SK-N-SH (cell line): Measurements from ENCODE around the gene DONSON. TPM values are rescaled to one million over a fixed set of nuclear protein-coding genes. Genes with fewer than 3 reads are reported as not detected.
"Not testable (repeated sequence)": the region's sequence is repeated elsewhere in the genome, so short reads cannot be mapped to it uniquely, and the experiment has no call there.

ENCODE experiments used
- CTCF ChIA-PET: fragments of 300-600, 350-600 bp; formaldehyde crosslinking; extraction: SDS; loops from one replicate; lab custom pipeline; 2021; lab: Yijun Ruan, JAX
- POLR2A ChIA-PET: fragments of 350-600 bp; sonication (Branson Sonifier 250); formaldehyde crosslinking; extraction: SDS; loops from one replicate; lab custom pipeline; 2020; ENCODE audit warnings: antibody characterized with exemption, inconsistent platforms; lab: Yijun Ruan, JAX
- DNase-seq: peaks from one replicate; pipeline ENCODE4 v3.0.0; 2012
- H2AFZ ChIP-seq: fragments of 200-600 bp; sonication (generic); 2 replicates; pipeline ENCODE4 v1.8.1; 2016; ENCODE audit warnings: antibody characterized with exemption, mild to moderate bottlenecking, low read depth
- H3F3A ChIP-seq: fragments of 200-600 bp; sonication (generic); replicated peaks from 2 replicates; pipeline ENCODE3; 2016; ENCODE audit warnings: antibody characterized with exemption, mild to moderate bottlenecking; ENCODE audit not compliant: insufficient read depth
- H3K27ac ChIP-seq, 2 experiments: fragments of 200-500 bp in 1 of 2; fragments of 200-600 bp in 1 of 2; sonication (Bioruptor generic) in 1 of 2; sonication (generic), shearing (Covaris generic) in 1 of 2; 2 replicates each; pipeline versions ENCODE4 v1.5.1 to v1.6.1; 2014 to 2016; ENCODE audit warnings: low read depth in 2 of 2, inconsistent platforms in 1 of 2, low read length in 1 of 2, mild to moderate bottlenecking in 1 of 2, mixed read lengths in 1 of 2
- H3K27me3 ChIP-seq: fragments of 200-600 bp; sonication (generic), shearing (Covaris generic); 2 replicates; pipeline ENCODE4 v1.6.1; 2016; ENCODE audit warnings: mixed run types; ENCODE audit not compliant: insufficient read depth
- H3K36me3 ChIP-seq, 2 experiments: fragments of 200-500 bp in 1 of 2; fragments of 200-600 bp in 1 of 2; sonication (Bioruptor generic) in 1 of 2; sonication (generic) in 1 of 2; replicated peaks in 1 of 2; 2 replicates each; pipeline versions ENCODE3 to v1.5.1; 2014 to 2016; ENCODE audit warnings: low read length in 1 of 2, mild to moderate bottlenecking in 1 of 2; ENCODE audit not compliant: insufficient read depth in 2 of 2, control insufficient read depth in 1 of 2
- H3K4me1 ChIP-seq, 2 experiments: fragments of 200-500 bp in 1 of 2; fragments of 200-600 bp in 1 of 2; sonication (Bioruptor generic) in 1 of 2; sonication (generic), shearing (Covaris generic) in 1 of 2; 2 replicates each; pipeline versions ENCODE4 v1.5.1 to v1.6.1; 2014 to 2016; ENCODE audit warnings: low read depth in 1 of 2, low read length in 1 of 2, mixed run types in 1 of 2; ENCODE audit not compliant: insufficient read depth in 2 of 2, control insufficient read depth in 1 of 2
- H3K4me2 ChIP-seq: fragments of 200-600 bp; sonication (generic), shearing (Covaris generic); 2 replicates; pipeline ENCODE4 v1.6.1; 2017; ENCODE audit warnings: mixed run types
- H3K4me3 ChIP-seq, 2 experiments: fragments of 200-500 bp in 1 of 2; fragments of 200-600 bp in 1 of 2; sonication (Bioruptor generic) in 1 of 2; sonication (generic), shearing (Covaris generic) in 1 of 2; 2 replicates each; pipeline versions ENCODE4 v1.5.1 to v1.8.1; 2014 to 2016; ENCODE audit warnings: low read depth in 2 of 2, inconsistent platforms in 1 of 2, low read length in 1 of 2, mild to moderate bottlenecking in 1 of 2, mixed read lengths in 1 of 2, moderate library complexity in 1 of 2
- H3K79me2 ChIP-seq: fragments of 200-600 bp; sonication (generic); 2 replicates; pipeline ENCODE4 v1.8.1; 2017; ENCODE audit warnings: mild to moderate bottlenecking; ENCODE audit not compliant: insufficient read depth
- H3K9ac ChIP-seq: fragments of 200-600 bp; sonication (generic); 2 replicates; pipeline ENCODE4 v1.6.1; 2017; ENCODE audit warnings: mixed run types
- H3K9me2 ChIP-seq: fragments of 200-600 bp; sonication (generic); 2 replicates; pipeline ENCODE4 v1.6.1; 2017; ENCODE audit warnings: mixed run types
- H3K9me3 ChIP-seq: fragments of 200-600 bp; sonication (generic); 2 replicates; pipeline ENCODE4 v1.6.1; 2017; ENCODE audit warnings: mixed run types, mild to moderate bottlenecking, moderate library complexity
- H4K20me1 ChIP-seq: fragments of 200-600 bp; sonication (generic); 2 replicates; pipeline ENCODE4 v1.6.1; 2017; ENCODE audit warnings: mild to moderate bottlenecking, mixed run types; ENCODE audit not compliant: insufficient read depth
- EP300 ChIP-seq, 2 experiments: IDR thresholded peaks; 2 replicates each; pipeline versions ENCODE4 v1.4.0 to v1.6.1; 2012; ENCODE audit warnings: borderline replicate concordance in 1 of 2, low read depth in 1 of 2, low read length in 1 of 2
- EZH2phosphoT487 ChIP-seq: fragments of 200-600 bp; sonication (generic); IDR thresholded peaks from 2 replicates; pipeline ENCODE4 v1.6.1; 2017; ENCODE audit warnings: low read depth, mixed run types, mild to moderate bottlenecking, antibody characterized with exemption, moderate library complexity, borderline replicate concordance
- GABPA ChIP-seq: IDR thresholded peaks from 2 replicates; pipeline ENCODE4 v1.4.0; 2012; ENCODE audit warnings: low read depth, mild to moderate bottlenecking
- GATA2 ChIP-seq: sonication (generic); formaldehyde crosslinking; IDR thresholded peaks from 2 replicates; pipeline ENCODE4 v1.5.0; 2020; ENCODE audit warnings: mild to moderate bottlenecking, missing genetic modification reagents
- JUND ChIP-seq: IDR thresholded peaks from 2 replicates; pipeline ENCODE4 v1.4.0; 2012
- MEF2A ChIP-seq: IDR thresholded peaks from 2 replicates; pipeline ENCODE4 v1.4.0; 2012; ENCODE audit warnings: low read depth, borderline replicate concordance
- NFIC ChIP-seq: IDR thresholded peaks from 2 replicates; pipeline ENCODE4 v1.4.0; 2012; ENCODE audit warnings: borderline replicate concordance
- NRF1 ChIP-seq: IDR thresholded peaks from 2 replicates; pipeline ENCODE4 v1.6.1; 2012; ENCODE audit warnings: low read depth, mild to moderate bottlenecking, low read length
- POLR2AphosphoS5 ChIP-seq: IDR thresholded peaks from 2 replicates; pipeline ENCODE4 v1.6.1; 2012; ENCODE audit warnings: low read depth, low read length
- RAD21 ChIP-seq: IDR thresholded peaks from 2 replicates; pipeline ENCODE4 v1.6.1; 2012; ENCODE audit warnings: mild to moderate bottlenecking, low read length
- RCOR1 ChIP-seq: fragments of 150-350 bp; IDR thresholded peaks from 2 replicates; pipeline ENCODE4 v1.6.1; 2017; ENCODE audit warnings: antibody characterized with exemption, low read length
- RFX5 ChIP-seq: IDR thresholded peaks from 2 replicates; pipeline ENCODE4 v1.6.1; 2012; ENCODE audit warnings: mild to moderate bottlenecking, improper control_type of control experiment, low read length
- SMC3 ChIP-seq: IDR thresholded peaks from 2 replicates; pipeline ENCODE4 v1.6.1; 2012; ENCODE audit warnings: low read depth, low read length, improper control_type of control experiment
- WGBS: methylation state at CpG from one replicate; pipeline ENCODE4 v1.1.6; 2017; ENCODE audit warnings: low lambda C conversion rate; 5-methylcytosine and 5-hydroxymethylcytosine counted together
- polyA plus RNA-seq, 3 experiments: library from polyadenylated mRNA; depleted of rRNA; stranded (reverse); fragments of >200 nt; gene quantifications; 2 replicates each; pipeline ENCODE4 v1.2.3, GENCODE V29; 2012
- TF ChIP-seq, protein P1 (sequence below): IDR thresholded peaks from 2 replicates; pipeline ENCODE4 v1.4.0; 2012; ENCODE audit warnings: low read depth
- TF ChIP-seq, protein P2 (sequence below): fragments of 150-350 bp; IDR thresholded peaks from 2 replicates; pipeline ENCODE4 v1.6.1; 2016; ENCODE audit warnings: mild to moderate bottlenecking, low read depth, low read length
- TF ChIP-seq, protein P3 (sequence below): IDR thresholded peaks from 2 replicates; pipeline ENCODE4 v1.4.0; 2012; ENCODE audit warnings: low read depth, borderline replicate concordance

The DONSON gene
- polyA plus RNA-seq, 1 of the 3 experiments (the other 2 are of a cell fraction): 17.3 TPM

DNA sequence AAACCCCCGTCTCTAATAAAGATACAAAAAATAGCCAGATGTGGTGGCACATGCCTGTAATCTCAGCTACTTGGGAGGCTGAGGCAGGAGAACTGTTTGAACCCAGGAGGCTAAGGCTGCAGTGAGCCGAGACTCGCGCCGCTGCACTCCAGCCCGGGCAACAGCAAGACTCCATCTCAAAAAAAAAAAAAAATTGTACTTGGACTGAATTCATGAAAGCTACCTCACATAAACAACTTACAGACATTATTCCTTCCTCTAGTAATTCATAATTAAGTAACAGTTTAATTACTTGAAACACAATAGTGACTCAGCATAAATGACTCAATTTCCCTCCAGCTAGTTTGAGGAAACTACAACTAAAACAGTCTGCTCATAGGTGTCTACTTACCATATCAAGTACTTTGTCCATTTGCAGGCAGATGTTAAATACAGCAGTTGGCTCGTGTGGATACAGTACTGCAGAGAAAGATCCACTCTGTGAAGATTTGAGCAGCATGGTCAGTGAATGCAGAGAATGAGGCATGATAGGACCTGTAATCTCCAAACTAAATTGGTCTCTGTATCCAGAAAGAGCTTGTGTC lies 9.4 kb downstream of the DONSON start:
- Histone ChIP-seq H3K9me2 (no peaks in the 10 kb centered on the region), H3K79me2 (peaks cover 17% of the 10 kb centered on the region; the same call in 1 of the 2 replicates), H3K4me1 (peaks cover 0 to 6% of the 10 kb centered on the region in 2 experiments; a peak in 1 of 4 replicates), H3K4me2 (no peak overlapping the region), H2AFZ (no peak overlapping the region), H3K27ac (peak overlapping the region; percentile 18 to 50; a peak in 3 of 4 replicates), H3K4me3 (no peak overlapping the region), H3F3A (peaks cover 66% of the 10 kb centered on the region), H3K9me3 (no peaks in the 10 kb centered on the region), H3K9ac (no peak overlapping the region), H4K20me1 (peaks cover 15% of the 10 kb centered on the region), H3K36me3 (peaks cover 65 to 69% of the 10 kb centered on the region in 2 experiments), H3K27me3 (no peaks in the 10 kb centered on the region)
- TF ChIP-seq, protein P1, sequence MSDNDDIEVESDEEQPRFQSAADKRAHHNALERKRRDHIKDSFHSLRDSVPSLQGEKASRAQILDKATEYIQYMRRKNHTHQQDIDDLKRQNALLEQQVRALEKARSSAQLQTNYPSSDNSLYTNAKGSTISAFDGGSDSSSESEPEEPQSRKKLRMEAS: no peak
- TF ChIP-seq GATA2 (CRISPR knock-in tag) (no peak), POLR2AphosphoS5 (peak; percentile 46), JUND (no peak), RFX5 (no peak), EZH2phosphoT487 (no peak), GABPA (no peak)
- TF ChIP-seq, protein P2, sequence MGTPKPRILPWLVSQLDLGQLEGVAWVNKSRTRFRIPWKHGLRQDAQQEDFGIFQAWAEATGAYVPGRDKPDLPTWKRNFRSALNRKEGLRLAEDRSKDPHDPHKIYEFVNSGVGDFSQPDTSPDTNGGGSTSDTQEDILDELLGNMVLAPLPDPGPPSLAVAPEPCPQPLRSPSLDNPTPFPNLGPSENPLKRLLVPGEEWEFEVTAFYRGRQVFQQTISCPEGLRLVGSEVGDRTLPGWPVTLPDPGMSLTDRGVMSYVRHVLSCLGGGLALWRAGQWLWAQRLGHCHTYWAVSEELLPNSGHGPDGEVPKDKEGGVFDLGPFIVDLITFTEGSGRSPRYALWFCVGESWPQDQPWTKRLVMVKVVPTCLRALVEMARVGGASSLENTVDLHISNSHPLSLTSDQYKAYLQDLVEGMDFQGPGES: no peak
- TF ChIP-seq, protein P3, sequence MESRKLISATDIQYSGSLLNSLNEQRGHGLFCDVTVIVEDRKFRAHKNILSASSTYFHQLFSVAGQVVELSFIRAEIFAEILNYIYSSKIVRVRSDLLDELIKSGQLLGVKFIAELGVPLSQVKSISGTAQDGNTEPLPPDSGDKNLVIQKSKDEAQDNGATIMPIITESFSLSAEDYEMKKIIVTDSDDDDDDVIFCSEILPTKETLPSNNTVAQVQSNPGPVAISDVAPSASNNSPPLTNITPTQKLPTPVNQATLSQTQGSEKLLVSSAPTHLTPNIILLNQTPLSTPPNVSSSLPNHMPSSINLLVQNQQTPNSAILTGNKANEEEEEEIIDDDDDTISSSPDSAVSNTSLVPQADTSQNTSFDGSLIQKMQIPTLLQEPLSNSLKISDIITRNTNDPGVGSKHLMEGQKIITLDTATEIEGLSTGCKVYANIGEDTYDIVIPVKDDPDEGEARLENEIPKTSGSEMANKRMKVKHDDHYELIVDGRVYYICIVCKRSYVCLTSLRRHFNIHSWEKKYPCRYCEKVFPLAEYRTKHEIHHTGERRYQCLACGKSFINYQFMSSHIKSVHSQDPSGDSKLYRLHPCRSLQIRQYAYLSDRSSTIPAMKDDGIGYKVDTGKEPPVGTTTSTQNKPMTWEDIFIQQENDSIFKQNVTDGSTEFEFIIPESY: no peak
- POLR2A ChIA-PET: no interaction called here
- DNase-seq: no peak
- 91% methylated on average over 7 of the region's 7 CpGs for WGBS
- CTCF ChIA-PET: interaction anchor here (2.4 to 2.8 kb wide), 2 partner anchors 9 to 27 kb away, joined by 5 to 8 read pairs; partner anchors contain the start of gene DONSON

DNA sequence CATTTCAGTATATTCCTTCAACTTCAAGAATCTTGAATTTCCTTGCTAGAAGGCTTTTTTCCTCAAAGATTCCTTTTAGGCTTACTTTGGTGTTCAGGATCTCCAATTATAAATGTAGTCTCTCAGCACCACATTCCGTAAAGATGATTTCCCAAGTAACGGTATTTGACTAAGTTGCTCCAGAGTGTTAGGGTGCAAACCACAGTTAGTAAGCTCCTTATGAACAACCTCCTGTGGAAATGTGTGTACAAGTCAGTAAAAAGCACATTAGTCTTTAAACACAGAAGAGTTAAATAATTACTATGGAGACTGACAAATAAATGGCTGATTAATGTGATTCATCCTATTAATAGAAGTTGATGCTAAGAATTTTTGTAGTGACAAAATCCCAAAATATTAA lies 10.3 kb downstream of the DONSON start:
- Histone ChIP-seq H3F3A (peaks cover 62% of the 10 kb centered on the region), H3K27me3 (no peaks in the 10 kb centered on the region), H2AFZ (no peak overlapping the region), H3K36me3 (peaks cover 70 to 74% of the 10 kb centered on the region in 2 experiments), H4K20me1 (peaks cover 15% of the 10 kb centered on the region), H3K9ac (no peak overlapping the region), H3K79me2 (peaks cover 24% of the 10 kb centered on the region; the same call in 1 of the 2 replicates), H3K4me3 (no peak overlapping the region), H3K4me1 (peaks cover 0 to 6% of the 10 kb centered on the region in 2 experiments; a peak in 1 of 4 replicates), H3K9me3 (no peaks in the 10 kb centered on the region), H3K4me2 (no peak overlapping the region), H3K27ac (peak overlapping the region in 1 of 2 experiments; percentile 50; a peak in 1 of 4 replicates), H3K9me2 (no peaks in the 10 kb centered on the region)
- DNase-seq: no peak
- 95% methylated on average over 2 of the region's 2 CpGs for WGBS
- CTCF ChIA-PET: interaction anchor here (2.8 kb wide), 1 partner anchor 10 kb away, joined by 8 read pairs; the partner anchor contains the start of gene DONSON
- POLR2A ChIA-PET: interaction anchor here (0.7 kb wide), 1 partner anchor 26 kb away, joined by 3 read pairs; no protein-coding TSS in a partner anchor
- TF ChIP-seq EP300 (IDR thresholded peaks at IDR 0.05; ENCODE audit: borderline replicate concordance in 1 of 2, low read depth in 1 of 2, low read length in 1 of 2) (no peak), MEF2A (no peak), NFIC (no peak), NRF1 (no peak), SMC3 (no peak), RAD21 (no peak), JUND (no peak), RCOR1 (no peak)
- TF ChIP-seq, protein P3: no peak
- TF ChIP-seq, all 33 proteins: peak for 0

DNA sequence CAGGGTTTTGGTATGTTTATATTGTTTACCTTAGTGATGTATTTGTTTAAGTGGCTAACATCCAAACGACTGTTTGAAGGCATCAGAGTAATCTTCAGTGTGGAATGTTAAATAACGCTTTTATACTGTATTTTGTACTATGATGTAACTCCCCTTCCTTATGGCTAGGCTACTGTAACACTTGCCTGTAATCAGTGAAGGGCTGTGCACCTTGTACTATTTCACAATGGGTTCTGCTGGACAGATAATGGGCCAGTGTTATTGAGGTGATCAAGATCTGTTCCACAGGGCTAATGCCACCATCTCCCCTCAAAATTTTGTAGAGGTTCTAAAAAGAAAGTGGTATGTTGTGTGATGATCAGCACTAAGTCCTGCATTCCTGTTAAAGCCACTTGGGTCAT lies 11.7 kb downstream of the DONSON start:
- H3K79me2 ChIP-seq: peaks cover 33% of the 10 kb centered on the region; the same call in 1 of the 2 replicates
- H2AFZ ChIP-seq, DNase-seq, H3K9ac ChIP-seq, H3K4me3 ChIP-seq, H3K27ac ChIP-seq, H3K27me3 ChIP-seq, H3K9me3 ChIP-seq, CTCF ChIA-PET, H3K4me1 ChIP-seq, H3K9me2 ChIP-seq, POLR2A ChIA-PET, H3K4me2 ChIP-seq: not testable (repeated sequence)
- peaks cover 60% of the 10 kb centered on the region for H3F3A ChIP-seq
- H3K36me3 ChIP-seq: peaks cover 75 to 87% of the 10 kb centered on the region in 2 experiments
- 50% methylated on average over 2 of the region's 2 CpGs for WGBS
- peaks cover 15% of the 10 kb centered on the region for H4K20me1 ChIP-seq
